A549 (cell line): ENCODE data around the gene ADAMTS14.

Experiments used
- CBX2 ChIP-seq: fragments of 200-600 bp; sonication (generic); IDR thresholded peaks from 2 replicates; pipeline ENCODE4 v1.6.1; 2016; ENCODE audit warnings: low read depth, mild to moderate bottlenecking, borderline replicate concordance
- CHD4 ChIP-seq: fragments of 200-600 bp; sonication (generic); IDR thresholded peaks from 2 replicates; pipeline ENCODE4 v1.6.1; 2016; ENCODE audit warnings: antibody characterized with exemption, mild to moderate bottlenecking, borderline replicate concordance
- EP300 ChIP-seq, 2 experiments: fragments of >200 bp; sonication (Bioruptor Twin); formaldehyde crosslinking; IDR thresholded peaks; 2 replicates in 1 of 2; 3 replicates in 1 of 2; pipeline ENCODE4 v1.6.1; 2016 to 2017
- MYC ChIP-seq: IDR thresholded peaks from 2 replicates; pipeline ENCODE4 v1.6.1; 2012; ENCODE audit warnings: mild to moderate bottlenecking, inconsistent platforms, low read length, improper control_type of control experiment, borderline replicate concordance
- POLR2A ChIP-seq: IDR thresholded peaks from 2 replicates; pipeline ENCODE4 v1.6.1; 2012; ENCODE audit warnings: mild to moderate bottlenecking, low read length
- TP53 ChIP-seq: fragments of 250-450 bp; sonication (Bioruptor Pico); IDR thresholded peaks from 2 replicates; pipeline ENCODE4 v1.5.0; 2021; ENCODE audit warnings: mild to moderate bottlenecking, moderate library complexity
- TF ChIP-seq, protein P1 (sequence below): fragments of 450-650 bp; IDR thresholded peaks from 2 replicates; pipeline ENCODE4 v1.6.1; 2014; ENCODE audit warnings: antibody characterized with exemption
- TF ChIP-seq, protein P2 (sequence below): fragments of >200 bp; sonication (Bioruptor Twin); formaldehyde crosslinking; IDR thresholded peaks from 3 replicates; pipeline ENCODE4 v1.5.1; 2016
- TF ChIP-seq, protein P3 (sequence below): IDR thresholded peaks from 2 replicates; pipeline ENCODE4 v1.6.1; 2012

- TF ChIP-seq POLR2A (no peak), EP300 (IDR thresholded peaks at IDR 0.05) (no peak), TP53 (CRISPR knock-in tag) (no peak), CBX2 (no peak), CHD4 (no peak), MYC (no peak)
- TF ChIP-seq, protein P1, sequence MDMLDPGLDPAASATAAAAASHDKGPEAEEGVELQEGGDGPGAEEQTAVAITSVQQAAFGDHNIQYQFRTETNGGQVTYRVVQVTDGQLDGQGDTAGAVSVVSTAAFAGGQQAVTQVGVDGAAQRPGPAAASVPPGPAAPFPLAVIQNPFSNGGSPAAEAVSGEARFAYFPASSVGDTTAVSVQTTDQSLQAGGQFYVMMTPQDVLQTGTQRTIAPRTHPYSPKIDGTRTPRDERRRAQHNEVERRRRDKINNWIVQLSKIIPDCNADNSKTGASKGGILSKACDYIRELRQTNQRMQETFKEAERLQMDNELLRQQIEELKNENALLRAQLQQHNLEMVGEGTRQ: no peak
- TF ChIP-seq, protein P2, sequence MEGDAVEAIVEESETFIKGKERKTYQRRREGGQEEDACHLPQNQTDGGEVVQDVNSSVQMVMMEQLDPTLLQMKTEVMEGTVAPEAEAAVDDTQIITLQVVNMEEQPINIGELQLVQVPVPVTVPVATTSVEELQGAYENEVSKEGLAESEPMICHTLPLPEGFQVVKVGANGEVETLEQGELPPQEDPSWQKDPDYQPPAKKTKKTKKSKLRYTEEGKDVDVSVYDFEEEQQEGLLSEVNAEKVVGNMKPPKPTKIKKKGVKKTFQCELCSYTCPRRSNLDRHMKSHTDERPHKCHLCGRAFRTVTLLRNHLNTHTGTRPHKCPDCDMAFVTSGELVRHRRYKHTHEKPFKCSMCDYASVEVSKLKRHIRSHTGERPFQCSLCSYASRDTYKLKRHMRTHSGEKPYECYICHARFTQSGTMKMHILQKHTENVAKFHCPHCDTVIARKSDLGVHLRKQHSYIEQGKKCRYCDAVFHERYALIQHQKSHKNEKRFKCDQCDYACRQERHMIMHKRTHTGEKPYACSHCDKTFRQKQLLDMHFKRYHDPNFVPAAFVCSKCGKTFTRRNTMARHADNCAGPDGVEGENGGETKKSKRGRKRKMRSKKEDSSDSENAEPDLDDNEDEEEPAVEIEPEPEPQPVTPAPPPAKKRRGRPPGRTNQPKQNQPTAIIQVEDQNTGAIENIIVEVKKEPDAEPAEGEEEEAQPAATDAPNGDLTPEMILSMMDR: no peak
- TF ChIP-seq, protein P3, sequence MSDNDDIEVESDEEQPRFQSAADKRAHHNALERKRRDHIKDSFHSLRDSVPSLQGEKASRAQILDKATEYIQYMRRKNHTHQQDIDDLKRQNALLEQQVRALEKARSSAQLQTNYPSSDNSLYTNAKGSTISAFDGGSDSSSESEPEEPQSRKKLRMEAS: no peak
These were observed 23.1 kb downstream of the ADAMTS14 start for GRCh38 chr10:70695241-70696030.
